HepG2 (cell line): ENCODE results near the gene PXK. TPM values are rescaled to one million over a fixed set of nuclear protein-coding genes. Genes with fewer than 3 reads are reported as not detected.

Source experiments
- ATF2 ChIP-seq: sonication (generic); formaldehyde crosslinking; IDR thresholded peaks from 2 replicates; pipeline ENCODE4 v1.4.0; 2020; ENCODE audit warnings: missing genetic modification reagents
- CENPBD1 ChIP-seq: sonication (generic); formaldehyde crosslinking; IDR thresholded peaks from 2 replicates; pipeline ENCODE4 v1.8.0; 2022; ENCODE audit warnings: missing genetic modification reagents, low read depth, mild to moderate bottlenecking, borderline replicate concordance
- FOXA3 ChIP-seq: IDR thresholded peaks from 2 replicates; pipeline ENCODE4 v1.6.1; 2016; ENCODE audit warnings: missing genetic modification reagents, missing compliant biosample characterization
- GFI1 ChIP-seq: sonication (generic); formaldehyde crosslinking; IDR thresholded peaks from 2 replicates; pipeline ENCODE4 v1.5.0; 2020; ENCODE audit warnings: missing genetic modification reagents, mild to moderate bottlenecking, borderline replicate concordance
- HNF4A ChIP-seq: sonication (generic); formaldehyde crosslinking; IDR thresholded peaks from 2 replicates; pipeline ENCODE4 v1.4.0; 2020; ENCODE audit warnings: missing genetic modification reagents
- ISL2 ChIP-seq: sonication (generic); formaldehyde crosslinking; IDR thresholded peaks from 2 replicates; pipeline ENCODE4 v1.5.0; 2020; ENCODE audit warnings: missing genetic modification reagents
- PITX1 ChIP-seq: sonication (generic); formaldehyde crosslinking; IDR thresholded peaks from 2 replicates; pipeline ENCODE4 v1.5.1; 2020; ENCODE audit warnings: mild to moderate bottlenecking, missing genetic modification reagents
- RBFOX2 ChIP-seq: fragments of 200-400 bp; formaldehyde crosslinking; IDR thresholded peaks from 2 replicates; pipeline ENCODE4 v1.6.1; 2017; ENCODE audit warnings: low read depth, mild to moderate bottlenecking, low read length
- SP5 ChIP-seq: IDR thresholded peaks from 2 replicates; pipeline ENCODE4 v1.6.1; 2016; ENCODE audit warnings: low read depth, borderline replicate concordance
- TMF1 ChIP-seq: sonication (generic); formaldehyde crosslinking; IDR thresholded peaks from 2 replicates; pipeline ENCODE4 v1.8.1; 2022; ENCODE audit warnings: low read depth, missing genetic modification reagents
- ZNF10 ChIP-seq: sonication (generic); formaldehyde crosslinking; IDR thresholded peaks from 2 replicates; pipeline ENCODE4 v1.4.0; 2020; ENCODE audit warnings: mild to moderate bottlenecking, low read depth, missing genetic modification reagents, borderline replicate concordance
- ZNF160 ChIP-seq: sonication (generic); formaldehyde crosslinking; IDR thresholded peaks from 2 replicates; pipeline ENCODE4 v1.8.0; 2022; ENCODE audit warnings: mild to moderate bottlenecking, inconsistent platforms, missing genetic modification reagents
- ZNF431 ChIP-seq: sonication (generic); formaldehyde crosslinking; IDR thresholded peaks from 2 replicates; pipeline ENCODE4 v1.9.0; 2022; ENCODE audit warnings: missing genetic modification reagents, low read depth, mild to moderate bottlenecking, borderline replicate concordance
- ZNF501 ChIP-seq: sonication (generic); formaldehyde crosslinking; IDR thresholded peaks from 2 replicates; pipeline ENCODE4 v1.5.1; 2020; ENCODE audit warnings: mild to moderate bottlenecking, moderate library complexity, missing genetic modification reagents
- ZNF552 ChIP-seq: sonication (generic); formaldehyde crosslinking; IDR thresholded peaks from 2 replicates; pipeline ENCODE4 v1.9.0; 2022; ENCODE audit warnings: missing genetic modification reagents, mild to moderate bottlenecking, borderline replicate concordance
- ZNF615 ChIP-seq: sonication (generic); formaldehyde crosslinking; IDR thresholded peaks from 2 replicates; pipeline ENCODE4 v1.5.0; 2020; ENCODE audit warnings: mild to moderate bottlenecking, missing genetic modification reagents, borderline replicate concordance
- ZNF709 ChIP-seq: sonication (generic); formaldehyde crosslinking; IDR thresholded peaks from 2 replicates; pipeline ENCODE4 v1.5.0; 2020; ENCODE audit warnings: mild to moderate bottlenecking, missing genetic modification reagents
- ZNF710 ChIP-seq: sonication (generic); formaldehyde crosslinking; IDR thresholded peaks from 2 replicates; pipeline ENCODE4 v1.5.0; 2020; ENCODE audit warnings: mild to moderate bottlenecking, missing genetic modification reagents, borderline replicate concordance
- ZNF761 ChIP-seq: sonication (generic); formaldehyde crosslinking; conservative IDR thresholded peaks from 2 replicates; pipeline ENCODE4 v1.4.0; 2020; ENCODE audit warnings: mild to moderate bottlenecking, missing genetic modification reagents
- ZSCAN25 ChIP-seq: sonication (generic); formaldehyde crosslinking; IDR thresholded peaks from 2 replicates; pipeline ENCODE4 v1.8.0; 2022; ENCODE audit warnings: mild to moderate bottlenecking, missing genetic modification reagents
- polyA plus RNA-seq, 8 experiments: library from polyadenylated mRNA; depleted of rRNA in 3 of 8; stranded (reverse) in 7 of 8; unstranded in 1 of 8; fragments of >200 nt; fragmentation: Illumina TruSeq in 4 of 8; extraction: Trizol in 4 of 8; gene quantifications; 2 replicates each; pipeline versions ENCODE4 v1.2.1 to v1.2.3, GENCODE V29; 2011 to 2016; ENCODE audit warnings: low read depth in 4 of 8, missing spikeins in 1 of 8, mixed read lengths in 1 of 8; ENCODE audit not compliant: insufficient read depth in 1 of 8
- total RNA-seq, 5 experiments: library from RNA; depleted of rRNA; stranded (reverse); fragments of >200 nt; fragmentation: Illumina TruSeq; extraction: Trizol; gene quantifications; 2 replicates each; pipeline ENCODE4 v1.2.3, GENCODE V29; 2016; ENCODE audit warnings: low read depth in 1 of 5
- TF ChIP-seq, protein P1 (sequence below): sonication (generic); formaldehyde crosslinking; IDR thresholded peaks from 2 replicates; pipeline ENCODE4 v1.8.1; 2023; ENCODE audit warnings: mild to moderate bottlenecking, moderate library complexity, missing genetic modification reagents
- TF ChIP-seq, protein P2 (sequence below): IDR thresholded peaks from 2 replicates; pipeline ENCODE4 v1.6.1; 2016; ENCODE audit warnings: low read depth, control low read depth

PXK gene
- total and polyA plus RNA-seq, 2 of the 13 experiments (the other 11 are each of a cell fraction or from before 2014, with no cell fraction given), result 6.4 to 18.6 TPM

DNA sequence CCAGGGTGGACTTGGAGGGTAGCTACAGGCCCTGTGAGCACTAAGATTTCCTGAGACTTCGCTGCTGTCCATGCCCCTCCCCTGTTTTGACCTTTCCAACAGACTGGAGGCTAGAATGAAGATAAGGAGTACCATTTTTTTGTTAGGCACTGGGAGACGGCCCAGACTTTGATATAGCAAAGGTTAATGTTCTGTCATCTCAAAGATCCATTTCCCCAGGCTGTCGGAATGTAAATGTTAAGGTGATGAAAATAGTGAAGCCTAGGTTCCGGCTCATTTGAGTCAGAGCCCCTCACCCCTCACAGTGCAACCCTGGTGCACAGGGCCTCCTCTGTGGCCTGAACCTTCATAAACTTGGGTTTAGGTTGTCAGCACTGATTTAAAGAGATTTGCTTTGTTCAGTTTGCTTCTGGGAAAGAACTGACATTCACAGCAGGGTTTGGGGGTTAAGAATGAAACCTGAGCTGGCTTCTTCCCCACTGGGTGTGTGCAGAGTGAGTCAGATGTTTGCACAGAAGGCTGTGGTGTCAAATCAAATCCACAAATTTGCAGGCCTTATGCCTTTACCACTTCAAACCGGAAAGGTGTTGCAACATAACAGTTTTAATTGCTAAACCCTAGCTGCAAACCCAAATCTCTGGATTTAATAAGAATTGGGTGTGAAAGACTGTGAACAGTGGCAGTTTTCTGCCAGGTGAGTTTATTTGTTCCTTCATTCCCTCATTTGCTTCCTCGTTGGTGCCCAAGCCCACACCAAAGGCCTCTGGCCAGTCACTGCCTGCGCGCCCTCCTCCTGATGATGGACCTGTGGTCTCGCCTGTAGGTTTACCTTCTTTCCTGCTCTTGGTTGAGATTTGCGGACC, 138.6 kb downstream of the PXK start (continued):
- TF ChIP-seq, protein P1, sequence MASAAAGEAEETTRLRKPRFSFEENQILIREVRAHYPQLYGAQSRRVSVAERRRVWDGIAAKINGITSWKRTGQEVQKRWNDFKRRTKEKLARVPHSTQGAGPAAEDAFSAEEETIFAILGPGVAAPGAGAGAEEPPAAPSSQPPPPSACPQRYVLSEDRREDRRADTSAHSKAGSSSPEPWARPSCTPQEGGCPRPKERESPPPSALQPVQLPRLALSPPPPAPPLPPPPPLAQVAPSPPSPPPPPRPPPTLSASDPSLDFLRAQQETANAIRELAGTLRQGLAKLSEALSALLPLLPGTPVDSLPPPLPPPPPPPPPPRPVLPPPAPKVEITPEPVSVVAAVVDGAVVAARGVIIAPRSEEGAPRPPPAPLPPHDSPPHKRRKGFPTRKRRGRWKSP (CRISPR knock-in tag), result 0 out of 2 replicates have a peak, but pooled peaks have one; percentile 85
- peak; percentile 93 for TF ChIP-seq PITX1 (CRISPR knock-in tag)
- peak; percentile 100 for TF ChIP-seq GFI1 (CRISPR knock-in tag)
- no peak; the same call in 1 of the 2 replicates for TF ChIP-seq ZNF160 (CRISPR knock-in tag)
- 0 out of 2 replicates have a peak, but pooled peaks have one; percentile 65 for TF ChIP-seq ZNF709 (CRISPR knock-in tag)
- TF ChIP-seq ZNF761 (CRISPR knock-in tag), result 0 out of 2 replicates have a peak, but pooled peaks have one; percentile 26
- TF ChIP-seq RBFOX2, result no peak
- TF ChIP-seq CENPBD1 (CRISPR knock-in tag), result no peak
- TF ChIP-seq ATF2 (CRISPR knock-in tag), result peak; percentile 75
- TF ChIP-seq SP5 (CRISPR knock-in tag), result peak; percentile 74
- peak; percentile 89 for TF ChIP-seq ISL2 (CRISPR knock-in tag)
- TF ChIP-seq, protein P2, sequence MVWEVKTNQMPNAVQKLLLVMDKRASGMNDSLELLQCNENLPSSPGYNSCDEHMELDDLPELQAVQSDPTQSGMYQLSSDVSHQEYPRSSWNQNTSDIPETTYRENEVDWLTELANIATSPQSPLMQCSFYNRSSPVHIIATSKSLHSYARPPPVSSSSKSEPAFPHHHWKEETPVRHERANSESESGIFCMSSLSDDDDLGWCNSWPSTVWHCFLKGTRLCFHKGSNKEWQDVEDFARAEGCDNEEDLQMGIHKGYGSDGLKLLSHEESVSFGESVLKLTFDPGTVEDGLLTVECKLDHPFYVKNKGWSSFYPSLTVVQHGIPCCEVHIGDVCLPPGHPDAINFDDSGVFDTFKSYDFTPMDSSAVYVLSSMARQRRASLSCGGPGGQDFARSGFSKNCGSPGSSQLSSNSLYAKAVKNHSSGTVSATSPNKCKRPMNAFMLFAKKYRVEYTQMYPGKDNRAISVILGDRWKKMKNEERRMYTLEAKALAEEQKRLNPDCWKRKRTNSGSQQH (CRISPR knock-in tag), result no peak
- no peak for TF ChIP-seq ZNF10
- peak; percentile 52; the same call in 1 of the 2 replicates for TF ChIP-seq HNF4A (CRISPR knock-in tag)
- TF ChIP-seq ZNF710 (CRISPR knock-in tag), result 0 out of 2 replicates have a peak, but pooled peaks have one; percentile 63
- no peak; the same call in 1 of the 2 replicates for TF ChIP-seq ZNF431 (CRISPR knock-in tag)
- peak; percentile 96 for TF ChIP-seq FOXA3 (CRISPR knock-in tag)
- TF ChIP-seq ZNF552 (CRISPR knock-in tag), result no peak
- TF ChIP-seq ZNF615 (CRISPR knock-in tag), result 0 out of 2 replicates have a peak, but pooled peaks have one; percentile 72
- TF ChIP-seq ZNF501 (CRISPR knock-in tag), result no peak
- TF ChIP-seq TMF1 (CRISPR knock-in tag), result no peak
- peak; percentile 37; the same call in 1 of the 2 replicates for TF ChIP-seq ZSCAN25 (CRISPR knock-in tag)
